ENCODE measurements around the gene SANBR. TPM values are rescaled to one million over a fixed set of nuclear protein-coding genes. Genes with fewer than 3 reads are reported as not detected.

Gene SANBR
- 1 to 10 TPM; 5.2 to 6.9 TPM for total RNA-seq

- intact Hi-C loops (cut with DNase I), result no loop called here
Measured at GRCh38 chr2:61065714-61066709, at the start of gene SANBR. Gene SANBR, plus strand, starts transcription at chr2:61065871. Its CDS starts 4,480 bp downstream, at chr2:61070351.

GRCh38 chr2:61015976-61016375 is 49.7 kb upstream of the SANBR start:
- H3K36me3 ChIP-seq (replicated peaks in 1 of 2; ENCODE audit: insufficient read depth in 1 of 2, low read depth in 2 of 2), result no peaks in the 10 kb centered on the region
- H3K27me3 ChIP-seq, result no peaks in the 10 kb centered on the region
- no peak overlapping the region for H3K4me3 ChIP-seq
- TF ChIP-seq POLR2A (IDR thresholded peaks at IDR 0.05) (no peak), CTCF (IDR thresholded peaks at IDR 0.05) (no peak)
- 2 to 8% methylated on average over 2 of the region's 2 CpGs for WGBS, 2 donors
- H3K9me3 ChIP-seq, result no peaks in the 10 kb centered on the region
- DNase-seq (peak in 1 of 4 donors; percentile 59), ATAC-seq (peak; percentile 53)
- peak overlapping the region; percentile 71 to 95 (median 89) for H3K27ac ChIP-seq
- H3K4me1 ChIP-seq, result peaks cover 58% of the 10 kb centered on the region
- intact Hi-C loops (cut with DNase I), result no loop called here

More at GRCh38 chr2:61065714-61066709, at the start of gene SANBR:
- peak within 1 kb of the TSS; percentile 75 to 83 (median 78) for H3K27ac ChIP-seq
- H3K9me3 ChIP-seq, result no peaks in the 10 kb centered on the region
- ATAC-seq (peak; percentile 99), DNase-seq (peak; percentile 85 to 90 (median 88))
- H3K4me3 ChIP-seq, result peak within 1 kb of the TSS; percentile 86
- TF ChIP-seq POLR2A (IDR thresholded peaks at IDR 0.05) (peak; percentile 42 to 52 (median 48)), CTCF (IDR thresholded peaks at IDR 0.05) (peak in 2 of 7 experiments; percentile 12 to 23)
- H3K36me3 ChIP-seq (replicated peaks in 1 of 2; ENCODE audit: insufficient read depth in 1 of 2, low read depth in 2 of 2), result no peaks in the 10 kb centered on the region
- 1% methylated on average over 11 to 102 of the region's 112 CpGs for WGBS, 2 donors
- no peaks in the 10 kb centered on the region for H3K4me1 ChIP-seq
- H3K27me3 ChIP-seq, result no peaks in the 10 kb centered on the region

DNA sequence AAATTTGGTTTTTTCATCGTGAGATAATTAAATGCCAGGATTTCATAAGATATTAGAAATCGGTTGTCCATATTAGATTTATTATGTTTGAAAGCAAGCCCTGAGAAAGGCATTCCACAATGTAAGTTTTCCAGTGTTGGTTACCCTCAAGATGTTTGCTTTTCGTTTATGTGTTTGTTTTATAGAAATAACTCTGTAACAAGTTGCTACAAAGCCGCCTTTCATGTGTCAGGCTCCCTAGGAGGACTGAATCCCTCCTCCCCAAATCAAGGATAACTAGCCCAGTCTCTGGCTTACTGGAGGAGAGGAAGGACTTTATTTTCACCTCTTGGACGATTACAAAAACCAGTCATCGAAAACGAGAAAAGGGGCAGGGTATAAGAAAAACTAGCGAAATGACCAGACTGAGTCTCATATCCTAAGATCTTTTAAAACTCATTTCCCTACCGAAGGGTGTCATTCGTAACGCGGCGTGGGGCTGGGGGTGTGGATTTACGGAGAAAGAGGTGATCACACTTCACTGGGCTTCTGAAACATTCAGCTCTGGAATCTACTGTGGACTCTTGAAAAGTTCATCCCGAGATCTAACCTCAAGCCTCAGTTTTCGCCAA is 49.2 kb upstream of the SANBR start:
- no peaks in the 10 kb centered on the region for H3K36me3 ChIP-seq (replicated peaks in 1 of 2; ENCODE audit: insufficient read depth in 1 of 2, low read depth in 2 of 2)
- H3K4me1 ChIP-seq, result peaks cover 56% of the 10 kb centered on the region
- intact Hi-C loops (cut with DNase I), result no loop called here
- DNase-seq, result no peak
- WGBS, 2 donors, result 0 to 2% methylated on average over 16 of the region's 16 CpGs
- TF ChIP-seq CTCF (IDR thresholded peaks at IDR 0.05) (no peak), POLR2A (IDR thresholded peaks at IDR 0.05) (no peak)
- H3K4me3 ChIP-seq, result peak overlapping the region; percentile 79 to 91
- ATAC-seq, result no peak
- H3K9me3 ChIP-seq, result no peaks in the 10 kb centered on the region
- no peaks in the 10 kb centered on the region for H3K27me3 ChIP-seq
- H3K27ac ChIP-seq, result peak overlapping the region; percentile 84 to 95 (median 92)

DNA sequence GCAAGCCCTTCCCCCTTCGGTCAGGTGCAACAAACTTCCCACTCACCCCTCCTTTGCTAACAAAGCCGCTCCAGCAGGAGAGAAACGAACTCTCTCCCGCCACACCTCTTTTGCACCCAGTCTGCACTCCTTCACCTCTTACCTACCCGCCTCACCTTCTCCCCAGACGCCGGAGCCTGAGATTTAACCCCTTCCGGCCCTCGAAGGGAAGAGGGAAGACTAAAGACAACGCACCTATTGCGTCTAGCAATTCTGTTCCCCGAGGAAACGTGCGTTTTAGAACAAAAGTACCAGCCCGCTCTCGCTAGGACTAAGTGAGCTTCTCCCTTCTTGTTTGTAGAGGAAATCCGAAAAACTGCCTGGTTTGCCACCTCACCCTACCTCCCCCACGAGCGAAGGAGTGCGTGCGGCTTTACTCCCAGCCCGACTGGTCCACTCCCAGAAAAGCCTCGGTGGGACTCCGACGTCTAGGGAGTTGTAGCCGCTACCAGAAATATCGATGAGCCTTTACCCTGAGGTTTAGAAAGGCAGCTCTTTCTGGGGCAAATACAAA is 48.6 kb upstream of the SANBR start:
- DNase-seq (peak; percentile 70 to 82 (median 79)), ATAC-seq (peak; percentile 83)
- intact Hi-C loops (cut with DNase I), result no loop called here
- H3K4me1 ChIP-seq, result peaks cover 53% of the 10 kb centered on the region
- peak overlapping the region; percentile 84 to 95 (median 92) for H3K27ac ChIP-seq
- peak; percentile 23 to 89 (median 83) for TF ChIP-seq POLR2A (IDR thresholded peaks at IDR 0.05)
- no peak for TF ChIP-seq CTCF (IDR thresholded peaks at IDR 0.05)
- H3K27me3 ChIP-seq, result no peaks in the 10 kb centered on the region
- H3K9me3 ChIP-seq, result no peaks in the 10 kb centered on the region
- no peaks in the 10 kb centered on the region for H3K36me3 ChIP-seq (replicated peaks in 1 of 2; ENCODE audit: insufficient read depth in 1 of 2, low read depth in 2 of 2)
- 0% methylated on average over 17 to 27 of the region's 27 CpGs for WGBS, 2 donors
- H3K4me3 ChIP-seq, result peak overlapping the region; percentile 79 to 91
